ENCODE measurements around the gene GRIFIN.
"Not testable (repeated sequence)": the region's sequence is repeated elsewhere in the genome, so short reads cannot be mapped to it uniquely, and the experiment has no call there.

Gene GRIFIN

GRCh38 chr7:2468227-2468626 is 8.0 kb downstream of the GRIFIN start:
- no peak for FAIRE-seq
- no peak for DNase-seq (ENCODE audit: extremely low spot score, insufficient read length, low read depth)

- DNase-seq (ENCODE audit: extremely low spot score, insufficient read length, low read depth) = no peak
- no peak for FAIRE-seq
These were observed 9.5 kb downstream of the GRIFIN start for GRCh38 chr7:2466675-2467074.

- FAIRE-seq = no peak
- no peak for DNase-seq (ENCODE audit: extremely low spot score, insufficient read length, low read depth)
These were observed 10.3 kb downstream of the GRIFIN start for GRCh38 chr7:2465928-2466327.

GRCh38 chr7:2462731-2463130 is 13.5 kb downstream of the GRIFIN start:
- FAIRE-seq = no peak

DNA sequence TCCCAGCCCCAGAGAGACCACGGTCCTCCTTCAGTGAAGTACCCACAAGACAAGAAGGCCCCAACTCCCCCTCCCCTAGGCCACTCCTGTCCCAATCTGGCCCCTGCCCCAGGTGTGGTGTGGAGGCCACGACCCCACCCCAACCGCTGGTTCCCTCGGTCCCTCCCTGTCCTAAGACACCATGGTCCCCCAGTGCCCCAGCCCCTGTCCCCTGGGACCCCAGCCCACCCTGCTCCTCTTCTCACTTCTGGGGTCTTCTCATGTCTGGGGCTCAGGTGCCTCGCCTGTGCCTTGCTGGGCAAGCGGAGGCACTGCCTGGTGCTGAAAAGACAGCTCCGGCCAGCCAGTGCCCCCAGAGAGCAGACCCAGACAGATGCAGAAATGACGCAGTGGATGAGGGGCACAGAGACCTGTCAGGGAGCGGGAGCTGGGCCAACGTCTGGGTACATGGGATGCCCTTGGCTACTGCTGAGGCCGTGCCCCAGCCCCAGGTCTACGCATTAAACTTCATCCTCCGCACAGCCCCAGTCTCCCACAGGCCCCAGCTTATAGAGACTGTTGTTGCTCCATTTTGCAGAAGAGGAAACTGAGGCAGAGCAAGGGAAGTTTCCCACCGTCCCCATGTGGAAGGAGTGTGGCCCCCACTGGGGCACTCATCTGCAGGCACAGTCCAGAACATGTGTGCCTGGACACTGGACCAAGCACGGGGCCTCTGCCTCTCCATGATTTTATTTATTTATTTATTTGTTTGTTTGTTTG is 14.8 kb downstream of the GRIFIN start:
- DNase-seq (ENCODE audit: extremely low spot score, insufficient read length, low read depth) (no peak), FAIRE-seq (no peak)

More at GRCh38 chr7:2462731-2463130, 13.5 kb downstream of the GRIFIN start:
- no peak for DNase-seq (ENCODE audit: extremely low spot score, insufficient read length, low read depth)

DNA sequence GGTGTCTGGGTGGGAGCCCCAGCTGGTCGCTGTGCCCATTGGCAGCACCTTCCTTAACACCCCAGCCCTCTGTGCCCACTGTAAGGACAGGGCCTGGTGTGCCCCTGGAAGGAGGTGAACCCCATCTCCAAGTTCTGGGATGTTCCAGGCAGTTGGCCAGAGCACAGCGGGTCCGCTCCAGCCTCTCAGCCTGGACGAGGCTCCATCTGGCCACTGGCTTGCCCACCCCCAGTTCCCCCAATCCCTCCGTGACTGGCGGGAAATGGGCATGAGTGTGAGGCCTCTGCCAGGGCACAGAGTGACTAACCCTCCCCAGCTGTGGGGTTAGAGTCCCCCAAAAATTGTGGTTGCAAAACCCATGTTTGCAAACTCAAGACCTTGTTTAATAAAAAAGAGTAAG is 15.6 kb downstream of the GRIFIN start:
- DNase-seq (ENCODE audit: extremely low spot score, insufficient read length, low read depth) = no peak
- FAIRE-seq = no peak

DNA sequence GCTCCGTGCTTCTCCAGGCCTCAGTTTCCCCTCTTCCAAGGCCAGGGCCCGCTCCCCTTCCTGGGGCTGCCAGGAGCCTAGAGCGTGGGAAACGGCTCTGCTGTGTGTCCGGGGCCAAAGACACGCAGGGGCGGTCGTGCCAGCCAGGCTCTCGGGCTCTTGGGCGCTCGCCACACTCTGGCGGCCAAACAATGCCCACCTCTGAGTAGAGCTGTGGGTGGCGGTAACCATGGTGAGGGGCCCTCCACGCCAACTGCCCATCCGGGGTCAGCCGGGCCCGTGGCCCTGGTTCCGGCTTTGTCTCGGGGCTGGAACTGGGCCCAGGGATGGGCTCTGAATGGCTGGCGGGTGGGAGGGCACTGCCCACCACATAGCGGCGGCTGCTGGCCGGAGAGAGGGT is 16.0 kb downstream of the GRIFIN start:
- DNase-seq (ENCODE audit: extremely low spot score, insufficient read length, low read depth) (no peak), FAIRE-seq (no peak)

DNA sequence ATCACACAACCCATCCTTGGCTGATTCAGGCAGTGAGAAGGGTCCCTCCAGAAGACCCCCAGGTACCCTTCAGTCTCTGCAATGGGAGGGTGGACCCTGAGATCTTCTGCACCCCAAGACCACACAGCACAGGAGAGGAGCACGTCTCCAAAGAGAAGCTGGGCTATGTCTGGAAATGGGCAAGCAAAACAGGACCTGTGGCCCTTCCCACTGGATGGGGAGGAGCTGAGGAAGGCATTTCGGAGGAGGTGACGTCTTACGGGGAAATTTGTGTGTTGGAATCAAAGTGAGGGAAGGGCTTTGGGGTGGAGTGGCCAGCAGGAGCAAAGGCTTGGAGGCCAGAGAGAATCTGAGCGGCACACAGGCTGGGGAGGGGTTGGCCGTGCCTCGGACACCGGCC is 16.5 kb downstream of the GRIFIN start:
- FAIRE-seq (no peak), DNase-seq (ENCODE audit: extremely low spot score, insufficient read length, low read depth) (no peak)

GRCh38 chr7:2453849-2454248 is 22.3 kb downstream of the GRIFIN start:
- not testable (repeated sequence) for FAIRE-seq; DNase-seq (ENCODE audit: extremely low spot score, insufficient read length, low read depth)

DNA sequence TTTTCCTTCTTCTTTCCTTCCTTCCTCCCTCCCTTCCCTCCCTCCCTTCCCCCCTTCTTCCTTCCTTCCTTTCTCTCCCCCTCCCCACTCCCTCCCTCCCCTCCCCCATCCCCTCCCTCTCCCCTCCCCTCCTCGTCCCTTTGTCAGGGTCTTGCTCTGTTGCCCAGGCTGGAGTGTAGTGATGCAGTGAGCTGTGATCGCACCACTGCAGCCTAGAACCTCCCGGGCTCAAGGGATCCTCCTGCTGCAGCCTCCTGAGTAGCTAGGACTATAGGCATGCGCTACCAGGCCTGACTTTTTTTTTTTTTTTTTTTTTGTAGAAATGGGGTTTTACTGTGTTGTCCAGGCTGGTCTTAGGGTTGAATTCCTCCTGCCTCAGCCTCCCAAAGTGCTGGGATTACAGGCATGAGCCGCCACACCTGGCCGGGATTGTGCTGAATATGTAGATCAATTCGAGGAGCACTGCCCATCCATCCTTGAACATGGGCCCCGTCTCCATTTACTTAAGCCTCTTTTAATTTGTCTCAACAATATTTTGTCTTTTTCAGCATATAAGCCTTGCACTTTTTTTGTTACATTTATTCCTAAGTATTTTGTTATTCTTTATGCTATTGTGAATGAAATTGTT is 23.4 kb downstream of the GRIFIN start:
- no peak for DNase-seq (ENCODE audit: extremely low spot score, insufficient read length, low read depth)
- no peak for FAIRE-seq

GRCh38 chr7:2452074-2452507 is 24.1 kb downstream of the GRIFIN start:
- DNase-seq (ENCODE audit: extremely low spot score, insufficient read length, low read depth) (no peak), FAIRE-seq (peak; percentile 51)

GRCh38 chr7:2451171-2452073 is 24.8 kb downstream of the GRIFIN start:
- peak; percentile 33 for FAIRE-seq
- DNase-seq (ENCODE audit: extremely low spot score, insufficient read length, low read depth) = peak; percentile 80

DNA sequence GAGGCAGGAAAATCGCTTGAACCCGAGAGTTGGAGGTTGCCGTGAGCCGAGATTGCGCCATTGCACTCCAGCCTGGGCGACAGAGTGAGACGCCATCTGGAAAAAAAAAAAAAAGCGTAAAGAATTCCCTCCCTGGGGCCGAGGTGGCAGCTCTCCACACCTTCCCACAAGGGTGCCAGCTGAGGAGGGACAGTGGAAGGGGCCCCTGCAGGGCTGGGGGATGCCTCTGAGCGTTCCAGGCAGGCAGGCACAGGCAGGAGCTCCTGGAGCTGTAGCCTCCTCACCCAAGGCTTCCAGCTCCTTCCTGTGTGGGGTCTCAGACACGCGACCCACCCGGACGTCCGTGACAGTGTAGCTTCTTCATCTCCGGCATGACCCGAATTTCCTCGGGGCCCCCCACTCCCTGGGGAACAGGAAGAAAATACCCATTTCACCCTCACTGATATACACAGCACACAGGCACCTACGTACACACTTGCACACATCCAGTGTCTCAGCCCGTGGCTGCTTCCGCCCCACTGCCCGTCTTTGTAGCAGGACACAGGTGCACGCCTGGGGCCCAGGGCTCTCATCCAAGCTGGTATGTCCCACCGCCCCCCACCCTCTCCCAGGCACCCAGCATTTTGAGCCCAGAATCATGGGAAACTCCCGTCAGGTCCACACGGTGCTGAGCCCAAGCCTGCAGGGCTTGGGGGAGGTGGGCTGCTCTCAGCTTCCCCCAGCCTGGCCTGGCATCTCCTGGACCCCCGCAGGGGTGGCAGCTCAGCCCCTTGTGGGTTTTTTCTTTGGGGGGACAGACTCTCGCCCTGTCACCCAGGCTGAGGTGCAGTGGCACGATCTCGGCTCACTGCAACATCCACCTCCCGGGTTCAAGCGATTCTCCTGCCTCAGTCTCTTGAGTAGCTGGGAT is 25.7 kb downstream of the GRIFIN start:
- DNase-seq (ENCODE audit: extremely low spot score, insufficient read length, low read depth) (no peak), FAIRE-seq (no peak)

DNA sequence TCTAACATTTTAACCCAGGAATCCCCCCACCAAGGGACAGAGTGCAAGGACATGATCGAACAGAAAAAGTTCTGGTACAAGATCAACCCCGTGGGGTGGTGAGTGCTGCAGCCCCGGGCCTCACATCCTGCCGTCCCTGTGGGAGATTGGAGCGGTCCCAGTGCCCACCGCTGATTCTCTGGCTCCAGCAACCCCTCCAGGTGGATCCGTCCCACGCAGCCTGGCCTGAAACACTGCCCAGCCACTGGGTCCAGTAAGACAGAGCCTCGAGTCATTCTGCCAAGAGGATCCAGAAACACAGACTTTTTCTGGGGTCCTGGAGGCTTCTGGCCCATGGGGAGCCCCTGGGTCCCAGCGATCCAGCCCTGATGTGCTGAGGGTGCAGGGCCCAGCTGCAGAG is 29.5 kb downstream of the GRIFIN start:
- DNase-seq (ENCODE audit: extremely low spot score, insufficient read length, low read depth) (no peak), FAIRE-seq (no peak)

- FAIRE-seq = no peak
- DNase-seq (ENCODE audit: extremely low spot score, insufficient read length, low read depth) = no peak
These were observed 30.2 kb downstream of the GRIFIN start for GRCh38 chr7:2445898-2446555.

DNA sequence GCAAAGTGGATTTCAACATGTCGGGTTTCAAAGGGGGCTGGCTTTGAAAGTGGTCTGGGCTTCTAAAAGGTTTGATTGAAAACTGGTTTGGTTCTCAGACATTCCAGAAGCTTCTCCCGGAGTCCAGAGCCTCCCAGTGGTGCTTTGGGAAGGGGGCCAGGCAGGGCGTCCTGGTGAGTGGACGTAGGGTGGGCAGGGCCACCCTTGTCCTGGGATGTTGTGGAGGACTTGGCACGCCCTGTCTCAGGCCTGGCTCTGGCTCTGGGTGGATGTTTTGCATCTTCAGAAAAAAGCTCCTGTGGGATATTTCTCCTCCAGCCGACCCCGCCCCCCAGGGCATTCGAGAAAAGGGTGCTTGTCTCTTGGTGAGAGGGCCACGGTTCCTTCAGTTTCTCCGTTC is 31.2 kb downstream of the GRIFIN start:
- DNase-seq (ENCODE audit: extremely low spot score, insufficient read length, low read depth) = no peak
- no peak for FAIRE-seq

DNA sequence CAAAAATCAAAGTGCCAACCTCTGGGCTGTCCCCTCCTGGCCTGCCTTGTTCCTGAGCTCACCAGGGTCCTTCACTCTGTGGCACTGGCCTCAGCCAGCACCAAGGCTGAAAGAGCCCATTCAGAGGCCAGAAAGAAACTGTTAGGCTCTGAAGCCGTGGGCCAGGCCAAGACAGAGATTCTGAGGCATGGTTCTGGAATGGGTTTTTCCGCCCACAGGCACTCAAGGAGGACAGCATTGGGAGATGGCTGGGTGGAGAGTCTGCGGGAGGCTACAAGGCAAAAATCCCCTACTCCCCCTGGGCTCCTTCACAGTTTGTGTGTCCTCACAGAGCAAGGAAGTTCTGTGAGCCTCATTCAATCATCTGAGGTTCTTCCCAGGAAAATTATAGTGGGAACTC is 31.7 kb downstream of the GRIFIN start:
- no peak for DNase-seq (ENCODE audit: extremely low spot score, insufficient read length, low read depth)
- FAIRE-seq = no peak

DNA sequence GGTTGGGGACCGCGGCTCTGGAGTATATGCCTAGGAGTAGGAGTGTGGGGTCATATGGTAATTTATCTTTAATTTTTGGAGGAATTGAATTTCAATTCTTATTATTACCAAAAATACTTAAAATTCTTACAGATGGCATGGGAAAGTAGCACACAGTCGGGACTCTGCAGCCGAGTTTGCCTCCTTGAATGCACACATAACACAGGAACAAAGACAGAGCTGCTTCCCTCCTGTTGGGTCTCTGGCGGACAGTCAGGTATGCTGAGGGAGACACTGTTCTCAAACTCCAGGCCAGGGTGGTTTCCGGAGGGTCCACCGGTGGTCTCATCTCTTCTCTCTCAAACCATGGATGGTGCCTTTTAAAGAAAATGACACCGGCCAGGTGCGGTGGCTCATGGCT is 32.7 kb downstream of the GRIFIN start:
- DNase-seq (ENCODE audit: extremely low spot score, insufficient read length, low read depth) (no peak), FAIRE-seq (no peak)

GRCh38 chr7:2441430-2442058 is 34.7 kb downstream of the GRIFIN start:
- DNase-seq (ENCODE audit: extremely low spot score, insufficient read length, low read depth) (no peak), FAIRE-seq (no peak)
